Parathyroid adenoma (tissue), 2 donors: ENCODE measurements around the gene ZNF662.

Source experiments
- H2AFZ ChIP-seq: fragments of 300-600 bp; sonication (generic); one replicate; pipeline ENCODE4 v1.7.0; 2017; ENCODE audit warnings: antibody characterized with exemption, mild to moderate bottlenecking
- H3K27ac ChIP-seq: fragments of 300-600 bp; sonication (generic); one replicate; pipeline ENCODE4 v1.7.0; 2017
- H3K27me3 ChIP-seq: fragments of 300-600 bp; sonication (generic); one replicate; pipeline ENCODE4 v1.7.0; 2017; ENCODE audit warnings: low read length; ENCODE audit not compliant: control insufficient read depth, insufficient read depth
- H3K36me3 ChIP-seq: fragments of 300-600 bp; sonication (generic); one replicate; pipeline ENCODE4 v1.7.0; 2017; ENCODE audit warnings: low read length; ENCODE audit not compliant: control insufficient read depth, insufficient read depth
- H3K4me1 ChIP-seq: fragments of 300-600 bp; sonication (generic); one replicate; pipeline ENCODE4 v1.7.0; 2017; ENCODE audit warnings: control low read depth
- H3K4me2 ChIP-seq: fragments of 300-600 bp; sonication (generic); one replicate; pipeline ENCODE4 v1.7.0; 2017; ENCODE audit warnings: low read length
- H3K4me3 ChIP-seq: fragments of 300-600 bp; sonication (generic); one replicate; pipeline ENCODE4 v1.7.0; 2017; ENCODE audit warnings: low read depth, low read length
- H3K79me2 ChIP-seq: fragments of 300-600 bp; sonication (generic); one replicate; pipeline ENCODE4 v1.7.0; 2017; ENCODE audit warnings: control low read depth
- H3K9ac ChIP-seq: fragments of 300-600 bp; sonication (generic); one replicate; pipeline ENCODE4 v1.7.0; 2017; ENCODE audit warnings: mild to moderate bottlenecking
- H3K9me3 ChIP-seq: fragments of 300-600 bp; sonication (generic); one replicate; pipeline ENCODE4 v1.7.0; 2017; ENCODE audit warnings: low read length; ENCODE audit not compliant: control insufficient read depth
- CTCF ChIP-seq: fragments of 300-600 bp; sonication (generic); IDR thresholded peaks from one replicate; pipeline ENCODE4 v1.7.0; 2017; ENCODE audit warnings: antibody characterized with exemption, mild to moderate bottlenecking
- donor health status: primary hyperparathyroidism.

The ZNF662 gene

GRCh38 chr3:42906848-42907183 lies 874 bp downstream of the ZNF662 start:
- no peaks in the 10 kb centered on the region for H3K36me3 ChIP-seq
- H2AFZ ChIP-seq = peak overlapping the region; percentile 87
- H3K4me1 ChIP-seq = no peaks in the 10 kb centered on the region
- no peaks in the 10 kb centered on the region for H3K79me2 ChIP-seq
- H3K4me2 ChIP-seq = no peak overlapping the region
- H3K9me3 ChIP-seq = no peaks in the 10 kb centered on the region
- H3K27me3 ChIP-seq = no peaks in the 10 kb centered on the region
- no peak overlapping the region for H3K9ac ChIP-seq
- no peak overlapping the region for H3K4me3 ChIP-seq
- H3K27ac ChIP-seq = no peak overlapping the region
- no peak for TF ChIP-seq CTCF

GRCh38 chr3:42908675-42909074 lies 2.7 kb downstream of the ZNF662 start:
- no peaks in the 10 kb centered on the region for H3K36me3 ChIP-seq
- no peaks in the 10 kb centered on the region for H3K79me2 ChIP-seq
- H3K27ac ChIP-seq = no peak overlapping the region
- no peaks in the 10 kb centered on the region for H3K4me1 ChIP-seq
- no peak overlapping the region for H3K4me2 ChIP-seq
- H3K27me3 ChIP-seq = no peaks in the 10 kb centered on the region
- H2AFZ ChIP-seq = no peak overlapping the region
- no peak overlapping the region for H3K4me3 ChIP-seq
- H3K9me3 ChIP-seq = no peaks in the 10 kb centered on the region
- H3K9ac ChIP-seq = no peak overlapping the region
- no peak for TF ChIP-seq CTCF

- no peaks in the 10 kb centered on the region for H3K36me3 ChIP-seq
- no peak overlapping the region for H3K27ac ChIP-seq
- H3K9ac ChIP-seq = no peak overlapping the region
- no peak for TF ChIP-seq CTCF
- no peaks in the 10 kb centered on the region for H3K79me2 ChIP-seq
- no peaks in the 10 kb centered on the region for H3K4me1 ChIP-seq
- no peak overlapping the region for H3K4me2 ChIP-seq
- H3K4me3 ChIP-seq = no peak overlapping the region
- no peaks in the 10 kb centered on the region for H3K27me3 ChIP-seq
- H3K9me3 ChIP-seq = no peaks in the 10 kb centered on the region
- no peak overlapping the region for H2AFZ ChIP-seq
Observed at GRCh38 chr3:42911551-42911950, 5.6 kb downstream of the ZNF662 start.

- Histone ChIP-seq H3K36me3 (no peaks in the 10 kb centered on the region), H3K79me2 (no peaks in the 10 kb centered on the region), H3K27me3 (no peaks in the 10 kb centered on the region), H3K4me2 (no peak overlapping the region), H3K27ac (no peak overlapping the region), H3K9ac (no peak overlapping the region), H3K4me3 (no peak overlapping the region), H3K9me3 (no peaks in the 10 kb centered on the region), H2AFZ (no peak overlapping the region), H3K4me1 (no peaks in the 10 kb centered on the region)
- TF ChIP-seq CTCF = no peak
Observed at GRCh38 chr3:42914771-42915515, 9.0 kb downstream of the ZNF662 start.

GRCh38 chr3:42923606-42924005 lies 17.7 kb downstream of the ZNF662 start:
- Histone ChIP-seq H3K4me2 (no peak overlapping the region), H3K36me3 (no peaks in the 10 kb centered on the region), H3K27ac (no peak overlapping the region), H3K9ac (no peak overlapping the region), H3K4me3 (no peak overlapping the region), H3K4me1 (no peaks in the 10 kb centered on the region), H3K9me3 (no peaks in the 10 kb centered on the region), H3K79me2 (no peaks in the 10 kb centered on the region), H2AFZ (no peak overlapping the region), H3K27me3 (no peaks in the 10 kb centered on the region)
- TF ChIP-seq CTCF = no peak
